Stimulated activated CD4-positive, alpha-beta T cell treated with anti-CD3 and anti-CD28 coated beads, TNF-alpha, amount 100 ng/mL, for 24 hours (primary cell): ENCODE results near the gene NOL11.
"Not testable (repeated sequence)": the region's sequence is repeated elsewhere in the genome, so short reads cannot be mapped to it uniquely, and the experiment has no call there.

Experiments
- DNase-seq, 3 experiments: peaks; one replicate each; pipeline ENCODE4 v3.0.0-alpha.2; 2020; ENCODE audit warnings: low read depth in 3 of 3

The NOL11 gene

DNA sequence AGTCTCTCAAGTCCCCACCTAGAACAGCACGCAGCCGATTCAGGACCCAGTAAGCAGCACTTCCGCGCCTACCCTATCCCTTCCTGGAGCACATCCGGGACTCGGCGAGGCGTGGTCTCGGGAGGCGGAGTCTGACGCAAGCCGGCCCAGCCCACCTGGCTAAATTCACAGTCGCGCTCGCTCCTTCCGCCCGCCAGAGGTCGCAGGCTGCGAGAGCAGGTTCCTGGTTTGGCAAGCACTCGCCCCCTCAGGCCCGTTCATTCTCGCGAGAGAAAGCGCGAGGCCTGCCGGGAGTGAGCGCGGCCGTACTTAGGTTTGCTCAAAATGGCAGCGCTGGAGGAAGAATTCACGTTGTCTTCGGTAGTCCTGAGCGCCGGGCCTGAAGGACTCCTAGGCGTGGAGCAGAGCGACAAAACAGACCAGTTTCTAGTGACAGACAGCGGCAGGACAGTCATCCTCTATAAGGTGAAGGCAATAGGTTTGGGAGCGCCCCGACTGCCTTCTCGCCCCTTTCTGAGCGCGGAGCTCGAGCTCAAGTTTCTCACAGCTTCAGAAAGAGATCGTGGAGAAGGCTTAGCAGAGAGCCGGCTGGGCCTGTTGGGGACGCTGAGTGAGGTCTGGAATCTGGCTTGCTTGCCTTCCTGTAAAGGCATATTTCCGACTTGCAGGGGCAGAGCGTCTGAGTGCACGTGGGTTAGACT, at the start of gene NOL11:
Gene NOL11, plus strand, starts transcription at position 313 of the 701 bp plus-strand sequence. Its CDS starts 12 bp downstream, at position 325.
- DNase-seq, result peak; percentile 98 to 99 (median 99)

DNA sequence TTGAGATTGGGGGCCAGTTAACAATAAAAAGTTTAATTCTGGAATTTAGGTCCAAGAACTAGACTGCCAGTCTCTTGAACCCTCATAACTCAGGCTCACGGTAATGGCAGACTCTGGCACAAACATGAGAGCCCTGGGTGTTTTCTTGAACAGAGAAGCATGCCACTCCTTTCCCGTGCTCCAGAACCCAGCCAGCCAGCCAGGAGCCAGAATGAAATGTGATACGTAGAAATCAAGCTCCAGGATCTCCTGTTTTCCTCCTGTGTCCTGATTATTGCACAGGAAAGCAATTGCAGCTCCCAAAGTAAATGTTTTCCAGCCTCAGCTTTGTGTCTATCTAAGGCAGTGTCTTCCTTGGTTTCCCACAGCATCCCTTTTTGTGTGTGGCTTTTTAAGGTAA, 46.2 kb upstream of the NOL11 start:
- no peak for DNase-seq

DNA sequence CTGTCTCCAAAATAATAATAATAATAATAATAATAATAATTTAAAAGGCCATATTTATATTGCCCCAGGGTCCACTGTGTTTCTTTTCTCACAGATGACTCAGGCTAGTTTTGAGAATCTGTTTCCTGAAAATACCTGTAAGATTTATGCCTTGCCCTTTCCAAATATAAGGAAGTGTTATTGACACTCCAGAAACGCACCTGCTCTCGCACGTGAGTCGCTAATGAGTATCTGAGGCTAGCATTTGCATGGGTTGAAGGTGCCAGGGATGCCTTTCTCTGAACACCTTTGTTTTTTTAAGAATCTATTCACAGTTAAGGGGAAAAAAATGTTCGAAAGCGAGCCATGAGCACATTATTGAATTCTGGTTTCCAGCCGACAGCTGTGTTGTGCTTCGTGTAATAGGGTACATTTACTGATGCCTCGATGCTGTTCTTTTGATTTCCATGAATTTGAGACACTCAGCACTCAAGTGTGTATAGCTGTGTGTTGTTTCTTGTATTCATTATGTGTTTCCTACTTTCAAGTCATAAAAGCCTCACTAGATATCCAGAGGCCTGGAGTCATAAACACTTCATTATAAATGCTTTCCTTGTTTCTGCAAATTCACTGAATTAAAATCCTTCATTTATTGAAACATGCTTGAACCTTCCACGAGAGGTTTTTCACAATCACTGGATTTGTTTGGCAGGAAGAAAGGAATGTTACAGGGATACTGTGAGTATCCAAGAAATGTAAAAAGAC, 45.0 kb upstream of the NOL11 start:
- DNase-seq, result no peak

DNA sequence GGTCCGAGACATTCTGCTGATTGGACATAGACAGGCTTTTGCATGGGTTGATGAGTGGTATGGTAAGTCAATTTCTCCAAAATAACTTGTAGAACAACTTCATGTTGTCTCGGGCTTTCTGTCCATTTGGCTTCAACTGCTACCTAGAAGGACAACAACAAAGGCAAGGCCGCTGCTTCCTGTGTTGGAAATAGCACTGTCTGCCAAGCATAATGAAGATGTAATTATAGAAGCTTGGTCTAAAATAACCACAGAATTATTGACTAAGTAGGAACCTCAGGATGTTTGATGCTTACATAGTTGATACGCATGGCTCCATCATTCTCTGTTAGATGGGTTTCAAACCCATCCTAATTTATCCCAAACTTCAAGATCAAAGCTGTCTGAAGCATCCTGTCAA, 42.3 kb upstream of the NOL11 start:
- no peak for DNase-seq

DNA sequence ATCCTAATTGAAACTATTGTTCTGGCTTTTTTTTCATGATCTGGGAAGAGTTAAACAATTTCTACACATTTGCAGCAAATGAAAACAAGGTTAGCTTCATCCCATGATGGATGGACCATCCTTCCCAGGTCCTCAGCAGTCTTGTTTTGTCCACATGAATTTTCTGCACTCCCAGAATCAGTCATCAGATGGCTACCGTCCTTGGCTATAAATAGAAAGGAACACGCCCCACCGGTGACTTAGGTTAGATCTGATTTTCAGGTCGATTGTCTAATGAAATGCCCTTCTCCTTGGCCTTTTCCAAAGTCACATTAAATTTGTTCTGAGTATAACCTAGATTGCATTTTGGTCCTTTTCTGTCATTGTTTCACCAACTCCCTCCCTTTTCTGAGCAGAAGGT, 41.4 kb upstream of the NOL11 start:
- no peak for DNase-seq

DNA sequence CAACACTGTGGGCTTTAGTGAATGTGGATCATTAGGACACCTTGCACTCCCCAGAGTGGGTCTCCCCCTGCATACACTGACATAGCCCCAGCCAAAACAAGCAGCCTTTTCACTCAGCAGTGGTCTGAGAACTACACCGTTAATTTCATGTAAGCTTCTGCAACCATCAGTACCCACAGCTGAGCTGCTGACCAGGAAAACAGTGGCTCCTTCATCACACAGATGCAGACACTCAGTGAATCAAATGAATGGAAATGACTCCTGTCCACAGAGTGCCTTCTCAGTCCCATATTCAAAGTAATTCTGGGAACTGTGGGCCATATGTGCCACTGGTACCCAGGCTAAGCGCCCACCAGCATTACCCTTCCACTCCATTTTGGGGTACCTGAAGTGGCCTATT, 39.3 kb upstream of the NOL11 start:
- no peak for DNase-seq

DNA sequence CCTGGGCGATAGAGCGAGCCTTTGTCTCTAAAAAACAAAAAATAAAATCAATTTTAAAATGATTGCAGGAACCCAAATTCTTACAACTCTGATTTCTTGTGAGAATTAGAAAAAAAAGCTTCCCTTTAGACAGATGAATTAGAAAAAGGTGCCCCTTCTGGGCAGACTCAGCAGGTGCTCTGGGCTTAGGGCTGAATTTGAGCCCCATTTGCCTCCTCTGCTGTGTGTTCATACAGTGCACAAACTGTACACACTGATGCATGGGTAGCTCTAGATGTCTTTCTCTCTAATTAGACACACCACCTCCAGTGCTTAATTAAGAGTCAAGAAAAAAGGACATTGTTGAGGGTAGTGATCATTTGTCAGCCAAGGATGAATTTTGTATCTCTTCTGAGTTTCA, 38.5 kb upstream of the NOL11 start:
- no peak for DNase-seq

DNA sequence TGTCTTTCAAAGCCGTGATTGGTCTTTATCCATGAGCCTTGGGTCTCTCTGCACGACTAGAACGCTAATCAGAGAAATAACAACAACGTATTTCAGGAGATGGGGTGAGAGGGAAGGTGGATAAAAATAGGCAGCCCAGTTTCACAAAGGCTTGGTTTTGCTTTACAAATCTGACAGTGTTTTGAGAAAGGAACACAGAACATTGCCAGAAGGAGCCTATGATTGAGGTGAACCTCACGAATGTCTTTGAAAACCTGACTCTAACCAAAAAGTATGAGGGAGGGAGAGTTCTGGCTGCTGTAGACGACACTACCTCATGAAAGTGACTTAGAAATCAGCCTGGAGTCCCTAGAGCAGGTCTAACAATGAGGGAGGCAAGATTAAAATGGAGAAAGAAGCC, 38.0 kb upstream of the NOL11 start:
- no peak for DNase-seq

DNA sequence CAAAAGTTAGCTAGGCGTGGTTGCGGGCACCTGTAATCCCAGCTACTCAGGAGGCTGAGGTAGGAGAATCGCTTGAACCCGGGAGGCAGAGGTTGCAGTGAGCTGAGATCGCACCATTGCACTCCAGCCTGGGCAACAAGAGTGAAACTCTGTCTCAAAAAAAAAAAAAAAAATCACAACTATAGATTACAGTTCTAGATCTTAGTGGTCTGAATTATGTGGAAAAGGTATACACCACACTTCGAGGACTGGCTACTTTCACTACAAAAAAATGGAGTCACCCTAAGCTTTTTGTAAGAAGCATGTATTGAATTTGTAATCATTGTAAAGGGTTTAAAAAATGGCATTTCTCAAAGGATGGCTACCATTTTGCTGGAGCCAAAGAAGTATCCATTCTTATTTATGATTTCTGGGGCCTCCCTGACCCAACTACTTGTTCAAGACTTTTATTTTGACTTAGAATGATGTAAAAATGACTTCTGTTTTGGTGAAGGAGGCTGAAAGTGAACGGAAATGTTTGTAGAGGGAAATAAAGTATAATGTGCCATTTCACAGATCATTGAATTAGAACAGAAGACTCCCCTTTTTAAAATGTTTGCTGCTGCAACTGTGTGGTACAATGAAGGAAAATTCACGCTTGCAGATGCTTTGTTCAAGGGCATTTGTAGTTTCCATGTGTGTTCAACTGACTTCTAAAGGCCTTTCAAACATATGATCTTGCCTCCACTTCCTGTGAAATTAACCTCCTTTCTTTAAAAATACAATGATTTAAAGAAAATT, 37.1 kb upstream of the NOL11 start:
- DNase-seq, result no peak

DNA sequence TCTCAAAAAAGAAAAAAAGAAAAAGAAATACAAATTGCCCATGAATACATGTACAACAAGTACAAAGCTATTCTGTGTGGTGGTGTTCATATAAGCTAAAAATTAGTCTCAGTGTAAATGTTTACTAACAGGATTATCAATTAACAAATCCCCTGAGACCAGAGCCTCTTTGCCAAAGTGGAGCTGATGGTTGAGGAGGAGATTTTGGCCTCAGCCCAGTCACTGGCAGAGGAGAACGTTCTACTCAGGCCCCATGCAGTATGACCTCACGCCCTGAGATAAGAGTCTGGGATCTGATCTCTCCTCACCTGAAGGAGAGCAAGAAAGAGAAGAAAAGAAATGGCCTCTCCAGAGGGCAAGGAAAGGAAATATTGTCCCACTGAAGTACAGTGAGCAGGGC, 35.5 kb upstream of the NOL11 start:
- DNase-seq, result no peak

DNA sequence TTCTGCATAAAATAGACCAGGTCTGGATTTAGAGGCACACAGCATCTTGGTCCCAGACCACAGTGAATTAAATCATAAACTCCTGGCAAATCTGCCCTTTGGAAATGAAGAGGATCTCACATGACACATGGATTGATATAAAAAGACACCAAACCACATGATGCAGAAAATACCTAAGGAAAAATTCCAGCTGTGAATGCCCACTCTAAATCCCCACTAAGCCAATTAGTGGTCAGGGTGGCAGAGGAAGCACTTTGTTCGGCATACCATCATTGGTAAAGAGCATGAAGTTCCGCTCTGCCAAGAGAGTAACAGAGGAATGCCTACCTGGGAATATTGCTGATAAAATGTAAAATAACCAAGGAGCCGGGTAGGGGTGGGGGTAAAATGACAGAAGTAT, 32.4 kb upstream of the NOL11 start:
- no peak for DNase-seq

DNA sequence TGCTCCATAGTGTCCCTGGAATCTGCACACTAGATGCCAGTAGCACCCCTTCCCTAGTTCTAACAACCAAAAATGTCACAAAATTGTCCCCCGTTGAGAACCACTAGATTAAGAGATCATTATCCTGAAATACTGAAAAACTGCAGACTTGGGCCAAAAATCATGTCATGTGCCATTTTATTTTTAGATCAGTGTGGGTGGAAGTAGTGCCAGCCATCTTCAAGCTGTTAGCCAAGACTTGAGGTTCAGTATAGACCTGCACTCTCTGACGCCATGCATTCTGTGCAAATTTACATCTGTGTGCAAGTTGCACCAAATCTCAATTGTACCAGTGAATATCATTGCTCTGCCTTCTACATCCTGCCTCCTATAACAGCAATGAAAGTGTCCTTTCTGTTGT, 31.5 kb upstream of the NOL11 start:
- DNase-seq, result no peak

DNA sequence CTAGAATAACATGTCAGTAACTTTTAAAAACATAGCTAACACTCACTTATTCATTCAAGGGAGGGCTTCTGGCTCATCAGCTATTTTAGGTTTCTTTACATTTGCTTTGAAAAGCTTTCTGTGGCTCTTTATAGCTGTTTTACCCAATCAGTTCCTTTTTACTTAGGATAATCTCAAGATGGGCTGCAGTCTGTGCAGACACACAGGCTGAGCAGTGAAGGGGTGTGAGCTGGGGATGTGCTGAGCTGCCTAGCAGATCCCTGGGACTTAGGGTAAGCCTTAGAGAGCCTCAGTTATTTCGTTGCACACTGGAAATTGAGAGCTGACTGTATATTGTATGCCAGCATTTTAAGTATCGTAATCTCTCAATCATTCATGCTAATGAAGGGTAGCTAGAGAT, 30.2 kb upstream of the NOL11 start:
- DNase-seq, result no peak

DNA sequence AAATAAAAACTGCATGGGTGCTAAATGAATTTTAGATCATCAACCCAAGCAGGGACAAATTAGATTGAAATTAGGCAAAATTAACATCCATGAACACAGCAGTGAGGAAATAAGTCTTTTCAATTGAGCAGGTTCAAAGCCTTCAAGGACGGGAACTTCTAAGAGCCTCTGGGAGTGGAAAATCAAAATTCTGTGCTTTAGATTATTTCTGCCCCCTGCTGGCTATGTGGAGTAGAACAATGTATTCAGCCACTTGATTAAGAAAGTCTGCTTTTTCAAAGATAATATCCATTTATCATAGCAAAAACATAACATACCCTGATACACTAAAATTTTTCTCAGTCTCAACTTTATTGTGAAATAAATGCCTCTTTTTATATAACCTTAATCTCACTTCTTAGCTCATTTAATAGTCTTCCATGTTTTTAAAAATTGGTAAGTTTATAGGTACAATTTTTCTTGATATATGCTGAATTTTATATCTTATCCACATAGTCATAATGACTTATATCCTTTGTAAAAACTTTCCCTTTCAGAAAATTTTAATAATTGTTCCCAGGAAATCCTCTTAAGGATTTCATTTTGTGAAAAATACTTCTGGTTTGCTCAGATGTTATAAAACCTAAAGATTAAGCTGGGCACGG, 28.1 kb upstream of the NOL11 start:
- DNase-seq, result peak; percentile 1 to 36 (median 22)

DNA sequence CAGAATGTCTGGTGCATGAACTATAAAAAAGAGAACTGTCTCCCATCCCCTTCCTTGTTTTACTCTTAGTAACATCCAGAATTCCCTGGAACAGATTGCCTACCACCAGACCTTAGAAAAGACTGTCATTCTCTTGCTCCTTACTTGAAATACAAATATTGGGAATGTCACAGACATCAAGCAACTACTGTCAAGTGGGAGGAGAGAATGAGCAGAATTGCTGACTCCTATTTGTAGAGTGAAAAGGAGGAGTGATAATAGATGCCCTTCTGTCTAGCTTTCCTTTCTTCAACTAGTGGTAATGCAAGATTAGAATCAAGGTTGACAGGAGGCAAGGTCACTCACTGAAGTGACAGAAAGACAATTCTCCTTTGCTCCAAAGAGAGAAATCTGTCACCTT, 23.9 kb upstream of the NOL11 start:
- no peak for DNase-seq

DNA sequence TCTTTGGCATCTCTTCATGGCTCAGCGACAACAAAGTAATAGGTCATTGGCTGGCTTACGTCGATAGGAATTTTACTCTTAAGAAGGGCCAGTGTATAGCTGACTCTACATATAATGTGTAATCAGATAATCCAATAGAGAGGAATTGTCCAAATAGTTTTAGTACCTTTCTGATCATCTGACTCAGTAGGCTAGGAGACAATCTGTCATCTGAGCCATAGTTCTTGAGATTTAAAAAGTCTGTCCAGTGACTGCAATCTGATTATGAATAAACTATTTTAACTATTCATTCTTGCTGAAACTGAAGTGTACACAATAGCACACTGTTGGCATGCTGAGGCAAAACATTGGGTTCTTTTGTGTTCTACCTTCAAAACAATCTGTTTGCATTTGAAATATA, 21.4 kb upstream of the NOL11 start:
- DNase-seq, result no peak

DNA sequence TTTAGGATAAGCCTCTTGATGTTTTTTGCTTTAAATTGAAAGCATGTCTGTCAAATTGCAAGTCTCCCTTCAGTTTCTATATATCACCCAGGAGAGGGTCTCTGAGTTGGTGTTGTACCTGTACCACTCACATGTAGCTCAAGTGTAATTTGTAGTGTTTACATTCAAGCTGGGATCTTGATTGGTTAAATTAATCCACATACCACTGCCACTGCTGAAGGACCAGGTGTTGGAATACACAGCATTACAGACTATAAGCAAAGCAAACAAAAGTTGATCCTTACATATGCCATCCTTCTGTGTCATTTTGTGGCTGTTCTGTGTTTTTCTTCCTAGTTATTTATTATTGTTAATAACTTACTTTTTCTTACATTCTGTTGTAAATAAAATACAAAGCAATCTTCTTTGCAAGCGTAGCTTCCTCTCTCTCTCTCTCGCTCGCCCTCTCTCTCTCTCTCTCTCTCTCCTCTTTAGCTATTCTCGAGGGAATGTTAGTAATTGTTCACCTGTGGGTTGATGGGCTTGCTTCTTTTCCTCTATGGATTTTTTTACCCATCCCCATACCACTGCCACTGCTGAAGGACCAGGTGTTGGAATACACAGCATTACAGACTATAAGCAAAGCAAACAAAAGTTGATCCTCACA, 20.8 kb upstream of the NOL11 start:
- no peak for DNase-seq

DNA sequence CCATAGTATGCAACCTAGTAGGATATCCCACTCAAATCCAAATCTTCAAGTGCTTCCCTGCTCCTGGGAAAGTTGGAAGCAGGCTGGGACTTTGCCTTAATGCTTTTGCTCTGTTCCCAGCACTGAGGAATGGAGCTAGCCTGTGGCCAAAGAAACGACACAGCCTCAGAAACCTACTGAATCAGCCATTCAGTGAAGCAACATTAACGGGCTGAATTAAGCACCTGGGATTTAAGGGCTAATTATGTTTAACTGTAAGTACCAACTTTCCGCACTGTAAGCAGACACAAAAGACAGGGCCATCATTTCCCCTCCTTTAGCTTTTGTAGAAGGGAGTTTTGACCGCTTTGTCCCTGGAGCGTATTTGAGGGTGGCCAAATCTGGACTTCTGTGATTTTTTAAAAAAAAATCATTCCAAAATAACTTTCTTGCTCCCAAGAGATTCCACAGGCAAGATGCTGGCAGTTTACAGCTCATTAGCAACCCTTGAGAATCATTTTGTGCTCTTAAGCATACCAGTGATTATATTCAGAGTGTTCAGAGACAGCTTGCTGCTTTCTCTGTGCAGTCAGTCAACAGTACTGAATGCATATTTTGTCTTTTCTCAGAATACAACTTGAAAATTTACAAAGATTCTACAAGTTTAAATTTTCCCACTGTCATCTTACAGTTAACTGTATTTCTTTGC, 17.6 kb upstream of the NOL11 start:
- no peak for DNase-seq

DNA sequence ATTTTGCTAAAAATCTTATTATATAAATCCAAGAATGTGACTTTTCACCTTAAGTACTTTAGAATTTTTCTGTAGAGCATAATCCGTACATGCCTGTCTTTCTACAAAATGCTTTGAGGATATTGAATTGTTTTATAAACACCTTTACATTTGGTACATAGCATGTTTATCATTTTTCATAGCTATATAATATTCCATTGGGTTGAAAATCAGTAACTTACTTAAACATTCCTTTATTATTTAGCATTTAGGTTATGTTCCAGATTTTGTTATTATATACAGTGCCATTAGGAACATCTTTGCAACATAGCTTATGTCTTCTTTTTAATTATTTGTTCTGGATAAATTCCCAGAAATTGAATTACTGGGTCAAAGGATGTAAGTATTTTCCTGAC, 17.0 kb upstream of the NOL11 start:
- DNase-seq, result no peak

DNA sequence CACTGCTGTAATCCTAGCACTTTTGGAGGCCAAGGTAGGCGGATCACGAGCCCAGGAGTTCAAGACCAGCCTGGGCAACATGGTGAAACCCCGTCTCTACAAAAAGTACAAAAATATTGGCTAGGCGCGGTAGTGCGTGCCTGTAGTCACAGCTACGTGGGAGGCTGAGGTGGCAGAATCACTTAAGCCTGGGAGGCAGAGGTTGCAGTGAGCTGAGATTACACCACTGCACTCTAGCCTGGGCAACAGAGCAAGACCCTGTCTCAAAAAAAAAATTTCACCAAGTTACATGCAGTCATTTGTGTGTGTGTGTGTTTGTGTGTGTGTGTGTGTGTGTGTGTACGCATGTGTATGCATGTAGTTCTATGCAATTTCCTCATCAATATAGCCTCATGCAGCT, 14.9 kb upstream of the NOL11 start:
- DNase-seq, result not testable (repeated sequence)

DNA sequence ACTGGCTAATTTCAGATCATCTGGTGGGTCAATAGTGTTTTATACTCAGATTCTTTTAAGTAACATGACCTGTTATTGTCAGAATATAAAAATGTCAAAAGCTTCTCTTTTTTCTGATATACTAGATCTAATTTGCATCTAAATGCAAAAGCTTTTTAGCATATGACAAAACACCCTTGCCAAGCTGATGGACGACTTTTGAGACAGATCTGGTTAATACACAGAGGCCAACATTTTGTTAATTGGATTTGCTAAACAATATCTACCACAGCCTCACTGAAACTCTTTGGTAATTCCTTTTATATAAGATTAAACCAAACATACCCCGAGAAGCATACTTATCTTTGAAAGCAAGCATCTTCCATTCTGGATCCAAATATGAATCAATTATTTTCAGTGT, 10.3 kb upstream of the NOL11 start:
- no peak for DNase-seq
